SK-N-SH treated with all-trans-retinoic acid at 6 μM for 48 hours (cell line): Measurements from ENCODE around the gene MTUS2.

ENCODE experiments used
- ATAC-seq: fragments of 200-7000 bp; cut with Tn5 transposase; 3 replicates; pipeline ENCODE4 v1.9.1; 2020; ENCODE audit warnings: mild to moderate bottlenecking, moderate library complexity
- ARNTL ChIP-seq: fragments of 450-650 bp; formaldehyde crosslinking; IDR thresholded peaks from 2 replicates; pipeline ENCODE4 v1.5.0; 2020; ENCODE audit warnings: low read depth, mild to moderate bottlenecking, moderate library complexity, borderline replicate concordance
- BACH2 ChIP-seq: fragments of 250-450 bp; sonication (Bioruptor Pico); IDR thresholded peaks from 2 replicates; pipeline ENCODE4 v1.9.0; 2021; ENCODE audit warnings: mild to moderate bottlenecking, borderline replicate concordance
- CREB5 ChIP-seq: fragments of 250-450 bp; sonication (Bioruptor Pico); IDR thresholded peaks from 2 replicates; pipeline ENCODE4 v1.5.1; 2020; ENCODE audit warnings: low read depth, mild to moderate bottlenecking, moderate library complexity
- CSDC2 ChIP-seq: fragments of 250-450 bp; sonication (Bioruptor Pico); IDR thresholded peaks from 2 replicates; pipeline ENCODE4 v1.5.0; 2020; ENCODE audit warnings: mild to moderate bottlenecking, moderate library complexity
- CSRNP3 ChIP-seq: fragments of 250-450 bp; sonication (Bioruptor Pico); IDR thresholded peaks from 2 replicates; pipeline ENCODE4 v1.5.1; 2021; ENCODE audit warnings: mild to moderate bottlenecking, moderate library complexity
- ESRRG ChIP-seq: fragments of 250-450 bp; sonication (Bioruptor Pico); IDR thresholded peaks from 2 replicates; pipeline ENCODE4 v1.6.1; 2021; ENCODE audit warnings: mild to moderate bottlenecking
- GLIS3 ChIP-seq: fragments of 250-450 bp; sonication (Bioruptor Pico); IDR thresholded peaks from 2 replicates; pipeline ENCODE4 v1.5.0; 2020; ENCODE audit warnings: mild to moderate bottlenecking, moderate library complexity
- OSR1 ChIP-seq: fragments of 250-450 bp; sonication (Bioruptor Pico); IDR thresholded peaks from 2 replicates; pipeline ENCODE4 v1.8.0; 2022; ENCODE audit warnings: moderate library complexity, mild to moderate bottlenecking, inconsistent platforms
- PATZ1 ChIP-seq: fragments of 250-450 bp; sonication (Bioruptor Pico); IDR thresholded peaks from 2 replicates; pipeline ENCODE4 v1.8.0; 2020; ENCODE audit warnings: mild to moderate bottlenecking, moderate library complexity, borderline replicate concordance
- PPARA ChIP-seq: fragments of 250-450 bp; sonication (Bioruptor Pico); IDR thresholded peaks from 2 replicates; pipeline ENCODE4 v1.5.0; 2020; ENCODE audit warnings: mild to moderate bottlenecking, borderline replicate concordance
- RARB ChIP-seq: fragments of 250-450 bp; sonication (Bioruptor Pico); IDR thresholded peaks from 2 replicates; pipeline ENCODE4 v1.8.0; 2021; ENCODE audit warnings: mild to moderate bottlenecking, moderate library complexity
- TCF4 ChIP-seq: fragments of 250-450 bp; sonication (Bioruptor Pico); IDR thresholded peaks from 2 replicates; pipeline ENCODE4 v1.8.0; 2021; ENCODE audit warnings: mild to moderate bottlenecking, moderate library complexity, borderline replicate concordance
- TOX ChIP-seq: fragments of 250-450 bp; sonication (Bioruptor Pico); IDR thresholded peaks from 2 replicates; pipeline ENCODE4 v1.8.0; 2021; ENCODE audit warnings: mild to moderate bottlenecking, moderate library complexity, borderline replicate concordance
- TSHZ2 ChIP-seq: fragments of 250-450 bp; sonication (Bioruptor Pico); IDR thresholded peaks from 2 replicates; pipeline ENCODE4 v1.5.0; 2020; ENCODE audit warnings: mild to moderate bottlenecking, moderate library complexity
- ZC3H10 ChIP-seq: fragments of 250-450 bp; sonication (Bioruptor Pico); IDR thresholded peaks from 2 replicates; pipeline ENCODE4 v1.5.1; 2021; ENCODE audit warnings: mild to moderate bottlenecking, moderate library complexity
- ZFP3 ChIP-seq: fragments of 250-450 bp; sonication (Bioruptor Pico); IDR thresholded peaks from 2 replicates; pipeline ENCODE4 v1.5.0; 2020; ENCODE audit warnings: mild to moderate bottlenecking, moderate library complexity
- ZFP30 ChIP-seq: fragments of 450-650 bp; formaldehyde crosslinking; IDR thresholded peaks from 2 replicates; pipeline ENCODE4 v1.5.0; 2022; ENCODE audit warnings: mild to moderate bottlenecking, moderate library complexity
- ZNF565 ChIP-seq: fragments of 450-650 bp; formaldehyde crosslinking; conservative IDR thresholded peaks from 2 replicates; pipeline ENCODE4 v1.5.0; 2020; ENCODE audit warnings: low read depth, mild to moderate bottlenecking, moderate library complexity
- ZNF70 ChIP-seq: fragments of 450-650 bp; formaldehyde crosslinking; IDR thresholded peaks from 2 replicates; pipeline ENCODE4 v1.5.0; 2020; ENCODE audit warnings: mild to moderate bottlenecking, moderate library complexity
- ZNF8 ChIP-seq: fragments of 450-650 bp; formaldehyde crosslinking; IDR thresholded peaks from 2 replicates; pipeline ENCODE4 v1.5.0; 2020; ENCODE audit warnings: mild to moderate bottlenecking, moderate library complexity
- TF ChIP-seq, protein P1 (sequence below): fragments of 250-450 bp; sonication (Bioruptor Pico); IDR thresholded peaks from 2 replicates; pipeline ENCODE4 v1.8.0; 2021; ENCODE audit warnings: low read depth, mild to moderate bottlenecking, moderate library complexity, borderline replicate concordance

Gene MTUS2

DNA sequence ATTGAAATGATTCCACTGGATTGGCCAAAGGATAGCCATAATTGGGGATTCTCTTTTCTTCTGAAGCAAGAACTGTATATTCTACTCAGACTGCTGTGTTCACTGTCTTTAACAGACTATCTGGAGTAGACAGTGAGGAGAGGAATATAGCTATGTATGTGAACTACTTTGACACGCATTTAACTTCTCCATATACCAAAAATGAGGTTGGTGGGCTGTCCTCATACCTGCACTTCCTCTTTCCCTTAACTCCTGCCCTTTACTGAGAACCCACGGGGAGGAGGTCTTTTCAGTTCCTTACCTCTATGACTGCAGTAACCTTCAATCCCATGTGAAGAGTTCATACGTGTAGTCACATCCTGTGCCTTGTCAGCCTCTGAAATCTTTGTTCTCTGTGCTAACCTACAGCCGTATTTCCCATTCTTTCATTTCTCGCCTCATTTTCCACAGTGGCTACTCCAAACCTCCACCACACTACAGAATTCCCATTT is 305.8 kb downstream of the MTUS2 start:
- ATAC-seq = no peak
- TF ChIP-seq PATZ1 (CRISPR knock-in tag) (no peak), ZFP30 (CRISPR knock-in tag) (no peak), BACH2 (CRISPR knock-in tag) (no peak), PPARA (CRISPR knock-in tag) (no peak), GLIS3 (no peak), ESRRG (CRISPR knock-in tag) (no peak), ZNF565 (CRISPR knock-in tag) (no peak), RARB (CRISPR knock-in tag) (no peak), CREB5 (CRISPR knock-in tag) (no peak), ZNF8 (CRISPR knock-in tag) (no peak), TOX (CRISPR knock-in tag) (no peak)

DNA sequence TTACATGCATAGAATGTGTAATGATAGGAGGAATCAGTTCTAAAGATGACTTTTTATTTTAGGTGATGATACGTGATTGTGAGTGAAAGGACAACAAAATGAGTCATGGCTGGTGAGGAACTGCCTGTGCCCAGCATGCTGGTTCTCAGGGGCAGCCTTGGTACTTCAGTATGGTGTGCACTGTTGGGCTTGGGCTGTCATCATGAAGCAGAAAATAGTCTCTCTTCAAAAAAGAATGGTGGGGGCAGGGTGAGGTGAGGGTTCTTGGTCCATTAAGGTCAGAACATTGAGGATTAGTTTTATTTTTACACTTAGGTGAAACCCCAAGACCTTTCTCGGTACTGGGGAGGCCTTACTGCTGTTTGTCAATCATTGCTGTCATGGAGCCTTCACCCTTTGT is 309.5 kb downstream of the MTUS2 start:
- TF ChIP-seq BACH2 (CRISPR knock-in tag) = no peak
- no peak for TF ChIP-seq PATZ1 (CRISPR knock-in tag)
- TF ChIP-seq CSDC2 = no peak
- no peak for TF ChIP-seq ESRRG (CRISPR knock-in tag)
- TF ChIP-seq RARB (CRISPR knock-in tag) = no peak
- no peak for TF ChIP-seq CREB5 (CRISPR knock-in tag)
- no peak for TF ChIP-seq ZNF565 (CRISPR knock-in tag)
- TF ChIP-seq CSRNP3 (CRISPR knock-in tag) = no peak
- no peak for TF ChIP-seq ARNTL (CRISPR knock-in tag)
- TF ChIP-seq PPARA (CRISPR knock-in tag) = no peak
- no peak for TF ChIP-seq OSR1 (CRISPR knock-in tag)
- no peak for TF ChIP-seq TSHZ2 (CRISPR knock-in tag)
- no peak for TF ChIP-seq ZNF70 (CRISPR knock-in tag)
- TF ChIP-seq TOX (CRISPR knock-in tag) = no peak
- ATAC-seq = no peak

DNA sequence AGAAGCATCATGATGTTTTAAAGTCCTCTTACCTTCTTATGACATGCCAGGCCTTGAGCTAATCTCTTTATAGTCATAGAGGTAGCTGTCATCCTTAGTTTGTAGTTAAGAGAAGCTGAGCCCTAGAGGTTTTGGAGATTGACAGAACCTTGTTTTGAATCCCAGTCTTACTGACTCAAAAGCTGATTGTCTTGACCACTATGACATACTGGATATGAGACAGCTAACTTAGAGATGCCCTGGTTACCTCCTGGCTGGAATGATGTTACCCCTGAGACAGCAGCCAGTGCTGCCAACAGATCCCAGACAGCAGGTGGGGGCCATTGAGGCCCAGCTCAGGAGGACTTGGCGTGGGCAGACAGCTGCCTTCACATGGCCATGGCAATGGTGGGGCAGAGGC is 311.0 kb downstream of the MTUS2 start:
- ATAC-seq = no peak
- TF ChIP-seq ZFP3 (CRISPR knock-in tag) = no peak
- no peak for TF ChIP-seq PPARA (CRISPR knock-in tag)
- no peak for TF ChIP-seq ZC3H10 (CRISPR knock-in tag)
- TF ChIP-seq ZNF8 (CRISPR knock-in tag) = no peak
- TF ChIP-seq OSR1 (CRISPR knock-in tag) = no peak
- no peak for TF ChIP-seq CSDC2
- TF ChIP-seq ZNF70 (CRISPR knock-in tag) = no peak
- TF ChIP-seq ZNF565 (CRISPR knock-in tag) = no peak
- TF ChIP-seq TCF4 (CRISPR knock-in tag) = no peak
- TF ChIP-seq, protein P1, sequence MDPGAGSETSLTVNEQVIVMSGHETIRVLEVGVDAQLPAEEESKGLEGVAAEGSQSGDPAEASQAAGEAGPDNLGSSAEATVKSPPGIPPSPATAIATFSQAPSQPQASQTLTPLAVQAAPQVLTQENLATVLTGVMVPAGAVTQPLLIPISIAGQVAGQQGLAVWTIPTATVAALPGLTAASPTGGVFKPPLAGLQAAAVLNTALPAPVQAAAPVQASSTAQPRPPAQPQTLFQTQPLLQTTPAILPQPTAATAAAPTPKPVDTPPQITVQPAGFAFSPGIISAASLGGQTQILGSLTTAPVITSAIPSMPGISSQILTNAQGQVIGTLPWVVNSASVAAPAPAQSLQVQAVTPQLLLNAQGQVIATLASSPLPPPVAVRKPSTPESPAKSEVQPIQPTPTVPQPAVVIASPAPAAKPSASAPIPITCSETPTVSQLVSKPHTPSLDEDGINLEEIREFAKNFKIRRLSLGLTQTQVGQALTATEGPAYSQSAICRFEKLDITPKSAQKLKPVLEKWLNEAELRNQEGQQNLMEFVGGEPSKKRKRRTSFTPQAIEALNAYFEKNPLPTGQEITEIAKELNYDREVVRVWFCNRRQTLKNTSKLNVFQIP (CRISPR knock-in tag) = no peak
- TF ChIP-seq ARNTL (CRISPR knock-in tag) = no peak
- TF ChIP-seq TSHZ2 (CRISPR knock-in tag) = no peak
